Head of caudate nucleus (tissue), 42 donors: ENCODE results near the gene PCDHB10.
"Not testable (repeated sequence)": the region's sequence is repeated elsewhere in the genome, so short reads cannot be mapped to it uniquely, and the experiment has no call there.

Experiments used
- DNase-seq, 42 donors: peaks; one replicate each; pipeline versions ENCODE4 v3.0.0 to v3.0.0-alpha.2; 2020 to 2021; ENCODE audit warnings: mixed read lengths in 7 of 42
- intact Hi-C: fragments of 100-400 bp; cut with DNase I; formaldehyde crosslinking; loops from one replicate; pipeline ENCODE4 v1.15.0; 2022

The PCDHB10 gene

DNA sequence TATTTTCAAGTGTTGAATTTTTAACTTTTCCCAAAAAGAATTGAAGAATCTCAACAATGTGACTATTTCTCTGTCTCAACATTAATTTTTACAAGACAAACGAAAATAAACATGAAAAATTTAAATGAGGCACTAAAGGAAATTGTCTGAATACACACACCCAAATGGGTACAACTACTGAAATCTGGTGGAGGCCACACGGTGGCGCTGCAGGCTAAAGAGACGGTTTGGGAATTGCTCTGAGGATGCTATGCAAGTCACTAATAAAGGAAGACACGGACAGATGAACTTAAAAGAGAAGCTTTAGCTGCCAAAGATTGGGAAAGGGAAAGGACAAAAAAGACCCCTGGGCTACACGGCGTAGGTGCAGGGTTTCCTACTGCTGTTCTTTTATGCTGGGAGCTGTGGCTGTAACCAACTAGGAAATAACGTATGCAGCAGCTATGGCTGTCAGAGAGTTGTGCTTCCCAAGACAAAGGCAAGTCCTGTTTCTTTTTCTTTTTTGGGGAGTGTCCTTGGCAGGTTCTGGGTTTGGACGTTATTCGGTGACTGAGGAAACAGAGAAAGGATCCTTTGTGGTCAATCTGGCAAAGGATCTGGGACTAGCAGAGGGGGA is at the start of gene PCDHB10:
PCDHB10 (plus strand) TSS at position 244 of the 616 bp plus-strand sequence; CDS start at position 444, 200 bp downstream.
- intact Hi-C loops: no loop called here
- DNase-seq: peak in 39 of 42 donors; percentile 23 to 84 (median 56)

DNA sequence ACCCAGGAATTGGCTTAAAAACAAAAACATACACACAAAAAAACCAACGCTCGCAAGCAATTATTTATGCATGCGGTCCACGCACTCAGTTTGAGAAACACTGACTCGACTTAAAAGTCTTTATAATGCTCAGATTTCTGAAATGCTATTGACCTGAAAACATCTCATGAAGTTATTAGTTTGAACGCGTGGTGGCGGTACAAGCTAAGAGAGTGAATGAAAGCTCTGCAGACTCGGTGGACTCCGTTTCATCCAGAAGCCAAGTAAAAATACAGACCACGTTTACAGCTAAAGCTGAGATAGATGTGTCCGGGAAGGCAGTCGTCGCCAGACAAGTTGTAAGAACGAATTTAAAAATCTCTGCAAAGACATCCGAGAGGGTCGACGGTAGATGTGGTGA is 42.3 kb upstream of the PCDHB10 start, which contains the start of gene PCDHB6:
PCDHB6 (plus strand) TSS at position 246 of the 400 bp plus-strand sequence. CDS start 201 bp downstream, outside the sequence.
- DNase-seq: peak in 7 of 42 donors; percentile 10 to 62 (median 15)
- intact Hi-C loops: no loop called here

DNA sequence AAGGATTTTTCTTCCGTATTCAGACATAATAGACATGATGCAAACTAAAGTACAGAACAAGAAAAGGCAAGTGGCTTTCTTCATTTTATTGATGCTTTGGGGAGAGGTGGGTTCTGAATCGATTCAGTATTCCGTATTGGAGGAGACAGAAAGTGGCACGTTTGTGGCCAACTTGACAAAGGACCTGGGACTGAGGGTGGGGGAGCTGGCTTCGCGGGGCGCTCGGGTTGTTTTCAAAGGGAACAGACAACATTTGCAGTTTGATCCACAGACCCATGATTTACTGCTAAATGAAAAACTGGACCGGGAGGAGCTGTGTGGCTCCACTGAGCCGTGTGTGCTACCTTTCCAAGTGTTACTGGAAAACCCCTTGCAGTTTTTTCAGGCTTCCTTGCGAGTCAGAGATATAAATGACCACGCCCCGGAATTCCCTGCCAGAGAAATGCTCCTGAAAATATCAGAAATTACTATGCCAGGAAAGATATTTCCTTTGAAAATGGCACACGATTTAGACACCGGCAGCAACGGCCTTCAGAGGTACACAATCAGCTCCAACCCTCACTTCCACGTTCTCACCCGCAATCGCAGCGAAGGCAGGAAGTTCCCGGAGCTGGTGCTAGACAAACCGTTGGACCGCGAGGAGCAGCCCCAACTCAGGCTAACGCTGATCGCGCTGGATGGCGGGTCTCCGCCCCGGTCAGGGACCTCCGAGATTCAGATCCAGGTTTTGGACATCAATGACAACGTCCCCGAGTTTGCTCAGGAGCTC is 41.7 kb upstream of the PCDHB10 start:
- intact Hi-C loops: no loop called here
- DNase-seq: no peak

DNA sequence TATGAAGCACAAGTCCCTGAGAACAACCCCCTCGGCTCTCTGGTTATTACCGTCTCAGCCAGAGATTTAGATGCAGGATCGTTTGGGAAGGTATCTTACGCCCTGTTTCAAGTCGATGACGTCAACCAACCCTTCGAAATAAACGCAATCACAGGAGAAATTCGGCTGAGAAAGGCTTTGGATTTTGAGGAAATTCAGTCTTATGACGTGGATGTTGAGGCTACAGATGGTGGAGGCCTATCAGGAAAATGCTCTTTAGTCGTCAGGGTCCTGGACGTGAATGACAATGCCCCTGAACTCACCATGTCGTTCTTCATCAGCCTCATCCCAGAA is 41.2 kb upstream of the PCDHB10 start:
- intact Hi-C loops: no loop called here
- no peak for DNase-seq

DNA sequence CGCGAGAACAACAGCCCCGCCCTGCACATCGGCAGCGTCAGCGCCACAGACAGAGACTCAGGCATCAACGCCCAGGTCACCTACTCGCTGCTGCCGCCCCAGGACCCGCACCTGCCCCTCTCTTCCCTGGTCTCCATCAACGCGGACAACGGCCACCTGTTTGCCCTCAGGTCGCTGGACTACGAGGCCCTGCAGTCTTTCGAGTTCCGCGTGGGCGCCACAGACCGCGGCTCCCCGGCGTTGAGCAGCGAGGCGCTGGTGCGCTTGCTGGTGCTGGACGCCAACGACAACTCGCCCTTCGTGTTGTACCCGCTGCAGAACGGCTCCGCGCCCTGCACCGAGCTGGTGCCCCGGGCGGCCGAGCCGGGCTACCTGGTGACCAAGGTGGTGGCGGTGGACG is 40.5 kb upstream of the PCDHB10 start:
- intact Hi-C loops, DNase-seq: not testable (repeated sequence)

DNA sequence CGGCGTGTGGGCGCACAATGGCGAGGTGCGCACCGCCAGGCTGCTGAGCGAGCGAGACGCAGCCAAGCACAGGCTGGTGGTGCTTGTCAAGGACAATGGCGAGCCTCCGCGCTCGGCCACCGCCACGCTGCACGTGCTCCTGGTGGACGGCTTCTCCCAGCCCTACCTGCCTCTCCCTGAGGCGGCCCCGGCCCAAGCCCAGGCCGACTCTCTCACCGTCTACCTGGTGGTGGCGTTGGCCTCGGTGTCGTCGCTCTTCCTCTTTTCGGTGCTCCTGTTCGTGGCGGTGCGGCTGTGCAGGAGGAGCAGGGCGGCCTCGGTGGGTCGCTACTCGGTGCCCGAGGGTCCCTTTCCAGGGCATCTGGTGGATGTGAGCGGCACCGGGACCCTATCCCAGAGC is 40.1 kb upstream of the PCDHB10 start:
- intact Hi-C loops, DNase-seq: not testable (repeated sequence)

DNA sequence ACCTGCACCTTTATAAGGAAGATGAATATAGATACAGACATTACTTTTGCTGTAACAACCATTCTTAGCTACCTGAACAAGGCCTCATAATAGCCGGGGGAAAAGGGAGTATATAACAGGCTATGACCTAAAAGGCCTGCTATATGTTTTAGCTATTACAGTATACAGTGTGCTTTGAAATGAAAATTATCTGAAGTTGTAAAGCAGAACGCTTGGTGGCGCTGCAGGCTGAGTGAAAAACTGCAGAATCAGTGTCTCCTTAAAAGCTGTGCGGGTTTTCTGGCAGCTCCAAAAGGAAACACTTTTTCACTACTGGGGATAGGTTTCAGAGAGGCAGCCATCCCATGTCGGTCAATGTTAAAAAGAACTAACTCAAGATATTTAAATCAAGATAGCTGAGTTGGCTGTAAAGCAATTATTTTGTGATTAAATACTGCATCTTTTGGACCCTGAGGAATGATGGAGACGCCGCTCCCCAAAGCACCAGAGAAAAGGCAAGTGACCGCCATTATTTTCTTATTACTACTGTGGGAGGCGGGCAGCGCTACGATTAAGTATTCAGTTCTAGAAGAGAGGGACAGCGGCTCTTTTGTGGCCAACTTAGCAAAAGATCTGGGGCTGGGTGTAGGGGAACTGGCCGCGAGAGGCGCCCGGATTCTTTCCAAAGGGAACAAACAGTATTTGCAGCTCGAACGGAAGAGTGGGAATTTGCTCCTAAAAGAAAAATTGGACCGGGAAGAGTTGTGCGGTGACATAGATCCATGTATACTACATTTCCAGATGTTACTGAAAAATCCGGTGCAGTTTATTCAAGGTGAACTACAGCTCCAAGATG is 36.4 kb upstream of the PCDHB10 start:
- intact Hi-C loops: no loop called here
- DNase-seq: peak in 3 of 42 donors; percentile 7 to 53 (median 12)

DNA sequence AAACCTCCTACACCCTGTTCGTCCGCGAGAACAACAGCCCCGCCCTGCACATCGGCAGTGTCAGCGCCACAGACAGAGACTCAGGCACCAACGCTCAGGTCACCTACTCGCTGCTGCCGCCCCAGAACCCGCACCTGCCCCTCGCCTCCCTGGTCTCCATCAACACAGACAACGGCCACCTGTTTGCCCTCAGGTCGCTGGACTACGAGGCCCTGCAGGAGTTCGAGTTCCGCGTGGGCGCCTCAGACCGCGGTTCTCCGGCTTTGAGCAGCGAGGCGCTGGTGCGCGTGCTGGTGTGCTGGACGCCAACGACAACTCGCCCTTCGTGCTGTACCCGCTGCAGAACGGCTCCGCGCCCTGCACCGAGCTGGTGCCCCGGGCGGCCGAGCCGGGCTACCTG is 34.8 kb upstream of the PCDHB10 start:
- DNase-seq, intact Hi-C loops: not testable (repeated sequence)

DNA sequence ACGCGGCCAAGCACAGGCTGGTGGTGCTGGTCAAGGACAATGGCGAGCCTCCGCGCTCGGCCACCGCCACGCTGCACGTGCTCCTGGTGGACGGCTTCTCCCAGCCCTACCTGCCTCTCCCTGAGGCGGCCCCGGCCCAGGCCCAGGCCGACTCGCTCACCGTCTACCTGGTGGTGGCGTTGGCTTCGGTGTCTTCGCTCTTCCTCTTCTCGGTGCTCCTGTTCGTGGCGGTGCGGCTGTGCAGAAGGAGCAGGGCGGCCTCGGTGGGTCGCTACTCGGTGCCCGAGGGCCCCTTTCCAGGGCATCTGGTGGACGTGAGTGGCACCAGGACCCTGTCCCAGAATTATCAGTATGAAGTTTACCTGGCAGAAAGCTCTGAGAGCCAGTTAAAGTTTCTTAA is 34.3 kb upstream of the PCDHB10 start:
- DNase-seq, intact Hi-C loops: not testable (repeated sequence)

DNA sequence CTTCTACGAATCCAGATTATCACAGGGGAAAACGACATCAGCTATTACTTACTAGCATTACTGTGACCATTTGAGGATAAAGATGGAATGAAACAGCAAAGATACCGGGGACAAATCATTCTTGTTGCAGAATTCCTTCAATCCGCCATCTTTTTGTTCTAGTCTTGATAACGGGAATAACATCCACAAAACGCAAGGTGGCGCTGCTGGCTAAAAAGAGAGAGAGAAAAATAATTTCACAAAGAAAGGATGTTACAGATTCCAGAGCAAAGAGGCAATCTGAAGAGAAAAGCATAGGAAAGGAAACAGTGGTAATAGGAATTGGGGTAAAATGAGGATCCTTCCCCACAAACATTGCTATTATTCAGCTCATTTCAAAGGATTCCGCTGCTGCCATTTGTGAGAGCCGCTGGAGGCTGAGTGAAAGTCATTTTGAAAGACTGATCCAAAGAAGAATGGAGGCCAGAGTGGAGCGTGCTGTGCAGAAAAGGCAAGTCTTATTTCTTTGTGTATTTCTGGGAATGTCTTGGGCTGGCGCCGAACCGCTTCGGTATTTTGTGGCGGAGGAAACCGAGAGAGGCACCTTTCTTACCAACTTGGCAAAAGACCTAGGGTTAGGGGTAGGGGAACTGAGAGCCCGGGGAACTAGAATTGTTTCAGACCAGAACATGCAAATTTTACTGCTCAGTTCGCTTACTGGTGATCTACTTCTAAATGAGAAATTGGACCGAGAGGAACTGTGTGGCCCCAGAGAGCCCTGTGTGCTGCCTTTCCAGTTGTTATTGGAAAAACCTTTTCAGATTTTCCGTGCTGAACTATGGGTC is 19.6 kb upstream of the PCDHB10 start, which contains the start of gene PCDHB7:
PCDHB7 (plus strand) TSS at position 264 of the 824 bp plus-strand sequence; CDS start at position 456, 192 bp downstream.
- intact Hi-C loops: no loop called here

DNA sequence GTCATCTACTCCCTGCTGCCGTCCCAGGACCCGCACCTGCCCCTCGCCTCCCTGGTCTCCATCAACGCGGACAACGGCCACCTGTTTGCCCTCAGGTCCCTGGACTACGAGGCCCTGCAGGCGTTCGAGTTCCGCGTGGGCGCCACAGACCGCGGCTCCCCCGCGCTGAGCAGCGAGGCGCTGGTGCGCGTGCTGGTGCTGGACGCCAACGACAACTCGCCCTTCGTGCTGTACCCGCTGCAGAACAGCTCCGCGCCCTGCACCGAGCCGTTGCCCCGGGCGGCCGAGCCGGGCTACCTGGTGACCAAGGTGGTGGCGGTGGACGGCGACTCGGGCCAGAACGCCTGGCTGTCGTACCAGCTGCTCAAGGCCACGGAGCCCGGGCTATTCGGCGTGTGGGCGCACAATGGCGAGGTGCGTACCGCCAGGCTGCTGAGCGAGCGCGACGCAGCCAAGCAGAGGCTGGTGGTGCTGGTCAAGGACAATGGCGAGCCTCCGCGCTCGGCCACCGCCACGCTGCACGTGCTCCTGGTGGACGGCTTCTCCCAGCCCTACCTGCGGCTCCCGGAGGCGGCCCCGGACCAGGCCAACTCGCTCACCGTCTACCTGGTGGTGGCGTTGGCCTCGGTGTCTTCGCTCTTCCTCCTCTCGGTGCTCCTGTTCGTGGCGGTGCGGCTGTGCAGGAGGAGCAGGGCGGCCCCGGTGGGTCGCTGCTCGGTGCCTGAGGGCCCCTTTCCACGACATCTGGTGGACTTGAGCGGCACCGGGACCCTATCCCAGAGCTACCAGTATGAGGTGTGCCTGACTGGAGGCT is 17.7 kb upstream of the PCDHB10 start:
- intact Hi-C loops, DNase-seq: not testable (repeated sequence)

More for the DNA sequence above, 19.6 kb upstream of the PCDHB10 start, which contains the start of gene PCDHB7:
- DNase-seq: peak in 25 of 42 donors; percentile 17 to 83 (median 44)

DNA sequence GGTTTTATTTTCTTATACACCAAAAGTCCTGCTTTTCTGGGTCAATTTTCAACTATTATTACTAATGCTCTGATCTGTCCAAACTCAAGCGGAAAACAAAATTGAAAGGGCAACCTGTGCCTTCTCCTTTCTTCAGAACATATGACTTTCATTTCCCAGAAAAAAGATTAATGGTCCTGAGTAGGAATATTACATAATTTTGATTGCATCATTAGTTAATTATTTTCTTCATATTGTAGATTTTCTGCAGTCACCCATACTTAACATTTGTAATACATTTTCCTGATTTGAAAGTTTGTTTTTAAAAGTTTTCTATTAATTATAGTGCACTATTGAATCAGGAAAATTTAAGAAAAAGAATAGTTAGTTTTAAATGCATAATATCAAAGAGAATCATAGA is 16.2 kb upstream of the PCDHB10 start:
- no peak for DNase-seq
- intact Hi-C loops: no loop called here

DNA sequence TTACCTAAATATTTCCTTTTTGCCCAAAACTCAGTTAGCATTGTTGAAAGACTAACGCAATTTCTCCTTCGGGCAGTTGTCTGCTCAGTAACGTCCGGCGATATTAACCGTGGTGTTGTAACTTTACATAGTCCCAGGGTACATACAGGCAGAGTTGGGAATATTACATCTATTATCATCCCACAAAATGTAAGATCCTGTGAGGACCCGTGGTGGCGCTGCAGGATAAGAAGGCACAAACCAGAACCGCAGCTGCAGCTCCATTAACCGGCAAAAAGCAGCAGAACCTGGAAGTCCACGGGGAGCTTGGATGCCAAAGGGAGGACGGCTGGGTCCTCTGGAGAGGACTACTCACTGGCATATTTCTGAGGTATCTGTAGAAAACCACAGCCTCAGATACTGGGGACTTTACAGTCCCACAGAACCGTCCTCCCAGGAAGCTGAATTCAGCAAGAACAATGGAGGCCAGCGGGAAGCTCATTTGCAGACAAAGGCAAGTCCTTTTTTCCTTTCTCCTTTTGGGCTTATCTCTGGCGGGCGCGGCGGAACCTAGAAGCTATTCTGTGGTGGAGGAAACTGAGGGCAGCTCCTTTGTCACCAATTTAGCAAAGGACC is 14.5 kb upstream of the PCDHB10 start, which contains the start of gene PCDHB8:
PCDHB8 (plus strand) TSS at position 214 of the 615 bp plus-strand sequence; CDS start at position 459, 245 bp downstream.
- intact Hi-C loops: not testable (repeated sequence)
- DNase-seq: peak in 5 of 42 donors; percentile 14 to 40 (median 24)

DNA sequence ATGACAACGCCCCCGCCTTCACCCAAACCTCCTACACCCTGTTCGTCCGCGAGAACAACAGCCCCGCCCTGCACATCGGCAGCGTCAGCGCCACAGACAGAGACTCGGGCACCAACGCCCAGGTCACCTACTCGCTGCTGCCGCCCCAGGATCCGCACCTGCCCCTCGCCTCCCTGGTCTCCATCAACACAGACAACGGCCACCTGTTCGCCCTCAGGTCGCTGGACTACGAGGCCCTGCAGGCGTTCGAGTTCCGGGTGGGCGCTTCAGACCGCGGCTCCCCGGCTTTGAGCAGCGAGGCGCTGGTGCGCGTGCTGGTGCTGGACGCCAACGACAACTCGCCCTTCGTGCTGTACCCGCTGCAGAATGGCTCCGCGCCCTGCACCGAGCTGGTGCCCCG is 12.8 kb upstream of the PCDHB10 start:
- intact Hi-C loops: not testable (repeated sequence)

DNA sequence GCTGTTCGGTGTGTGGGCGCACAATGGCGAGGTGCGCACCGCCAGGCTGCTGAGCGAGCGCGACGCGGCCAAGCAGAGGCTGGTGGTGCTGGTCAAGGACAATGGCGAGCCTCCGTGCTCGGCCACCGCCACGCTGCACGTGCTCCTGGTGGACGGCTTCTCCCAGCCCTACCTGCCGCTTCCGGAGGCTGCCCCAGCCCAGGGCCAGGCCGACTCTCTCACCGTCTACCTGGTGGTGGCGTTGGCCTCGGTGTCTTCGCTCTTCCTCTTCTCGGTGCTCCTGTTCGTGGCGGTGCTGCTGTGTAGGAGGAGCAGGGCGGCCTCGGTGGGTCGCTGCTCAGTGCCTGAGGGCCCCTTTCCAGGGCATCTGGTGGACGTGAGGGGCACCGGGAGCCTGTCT is 12.3 kb upstream of the PCDHB10 start:
- DNase-seq: not testable (repeated sequence)
- intact Hi-C loops: loop anchor here (10.0 kb wide), 1 partner anchor 385 kb away; no protein-coding TSS in a partner anchor

More for the DNA sequence above, 12.8 kb upstream of the PCDHB10 start:
- not testable (repeated sequence) for DNase-seq

DNA sequence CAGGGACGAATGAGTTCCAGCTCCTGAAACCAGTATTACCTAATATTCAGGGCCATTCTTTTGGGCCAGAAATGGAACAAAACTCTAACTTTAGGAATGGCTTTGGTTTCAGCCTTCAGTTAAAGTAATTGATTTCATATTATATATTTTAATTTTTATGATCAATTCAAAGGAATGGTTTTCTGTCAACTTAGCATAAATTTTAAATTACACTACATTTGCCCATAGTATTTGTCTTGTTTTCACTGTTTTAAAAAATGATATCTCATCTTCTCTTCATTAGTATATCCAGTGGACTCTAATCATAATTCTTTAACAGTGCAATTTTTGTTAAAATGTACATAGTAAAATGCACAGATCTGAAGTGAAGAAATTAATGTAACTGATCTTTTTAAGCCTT is 11.8 kb upstream of the PCDHB10 start:
- intact Hi-C loops: loop anchor here (10.0 kb wide), 1 partner anchor 384 kb away; no protein-coding TSS in a partner anchor
- DNase-seq: no peak

DNA sequence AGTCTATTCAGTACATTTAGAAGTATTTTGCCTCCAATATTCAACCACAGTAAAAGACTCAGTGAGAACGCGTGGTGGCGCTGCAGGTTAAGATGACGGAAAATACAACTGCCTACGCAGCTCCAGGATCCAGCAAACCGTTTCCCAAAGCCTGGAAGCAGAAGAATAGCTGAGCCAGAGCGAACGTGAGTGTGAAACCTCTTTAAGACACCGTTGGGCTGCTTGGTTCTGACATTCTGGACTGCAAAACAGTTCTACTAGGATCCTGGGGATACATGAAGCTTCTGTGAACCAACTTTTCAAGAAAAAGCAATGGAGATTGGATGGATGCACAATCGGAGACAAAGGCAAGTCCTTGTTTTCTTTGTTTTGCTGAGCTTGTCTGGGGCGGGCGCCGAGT is 9.9 kb upstream of the PCDHB10 start, which contains the start of gene PCDHB16:
PCDHB16 (plus strand) TSS at position 140 of the 400 bp plus-strand sequence; CDS start at position 313, 173 bp downstream.
- intact Hi-C loops: loop anchor here (10.0 kb wide), 1 partner anchor 383 kb away; no protein-coding TSS in a partner anchor
- DNase-seq: peak in 36 of 42 donors; percentile 8 to 77 (median 58)
